Bronchial epithelial cell (primary cell): ENCODE data around the gene EFNA4. TPM values are rescaled to one million over a fixed set of nuclear protein-coding genes. Genes with fewer than 3 reads are reported as not detected.

Source experiments
- DNase-seq: peaks from one replicate; pipeline ENCODE4 v3.0.0-alpha.2; 2010; ENCODE audit warnings: low read depth
- FAIRE-seq: peaks from 2 replicates; lab custom pipeline; 2011; peaks lifted over from hg19 to GRCh38; lab: Jason Lieb, UNC
- H3K27me3 ChIP-seq: 2 replicates; pipeline ENCODE4 v1.5.1; 2011; ENCODE audit warnings: low read length; ENCODE audit not compliant: control insufficient read depth, insufficient read depth
- H3K36me3 ChIP-seq: 2 replicates; pipeline ENCODE4 v1.5.1; 2011; ENCODE audit warnings: low read length; ENCODE audit not compliant: control insufficient read depth, insufficient read depth
- H3K4me3 ChIP-seq: 2 replicates; pipeline ENCODE4 v1.5.1; 2011; ENCODE audit warnings: mild to moderate bottlenecking, low read depth, low read length, control low read depth
- total RNA-seq: library from RNA; depleted of rRNA; stranded (reverse); fragments of >200 nt; gene quantifications from 2 replicates; pipeline ENCODE4 v1.2.1, GENCODE V29; 2014
- TF ChIP-seq, protein P1 (sequence below): IDR thresholded peaks from 2 replicates; pipeline ENCODE4 v1.5.1; 2011; ENCODE audit warnings: mild to moderate bottlenecking, moderate library complexity, low read length, control low read depth, inconsistent platforms; ENCODE audit not compliant: insufficient read depth, severe bottlenecking

The EFNA4 gene
- total RNA-seq, 1 donor from 2014 or later: 8.7 TPM

DNA sequence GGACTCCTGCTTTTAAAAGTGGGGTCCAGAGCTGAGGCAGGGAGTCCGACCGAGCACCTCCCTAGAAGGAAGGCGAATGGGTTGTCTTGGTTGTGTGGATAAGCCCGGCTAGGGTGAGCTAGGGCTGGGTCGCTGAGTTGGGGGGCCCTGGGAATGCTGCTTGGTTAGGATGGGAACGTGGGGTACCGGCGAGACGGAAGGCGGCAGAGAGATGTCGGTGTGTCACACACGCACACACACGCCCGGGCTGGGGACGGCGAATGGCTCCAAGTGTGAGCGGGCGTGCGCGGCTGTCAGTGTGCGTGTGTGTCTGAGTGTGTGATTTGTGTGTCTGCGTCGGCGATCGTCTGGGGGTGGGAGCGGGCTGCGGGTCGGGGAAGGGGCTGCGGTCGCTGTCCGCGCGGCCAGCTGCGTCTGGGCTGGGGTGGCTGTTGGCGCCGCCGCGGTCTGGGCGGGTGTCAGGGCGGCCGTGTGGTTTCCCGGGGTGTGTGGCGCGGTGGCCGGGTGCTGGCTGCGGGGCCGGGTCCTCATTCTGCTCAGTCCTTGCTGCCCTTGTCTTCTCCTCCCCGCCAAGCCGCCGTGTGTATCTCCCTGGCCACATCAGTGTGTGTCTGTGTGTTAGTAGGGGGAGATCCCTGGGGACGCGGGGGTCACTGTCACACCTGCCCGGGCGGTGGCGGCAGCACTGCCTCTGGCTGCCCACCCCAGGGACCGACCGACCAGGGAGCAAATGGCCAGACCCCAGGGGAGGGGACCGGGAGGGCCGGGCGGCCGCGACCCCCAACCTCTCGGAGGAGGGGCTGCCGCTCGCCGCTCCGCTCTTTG is 16.2 kb downstream of the EFNA4 start:
- Histone ChIP-seq H3K27me3 (peaks cover 9% of the 10 kb centered on the region), H3K4me3 (peak overlapping the region; percentile 54), H3K36me3 (no peaks in the 10 kb centered on the region)
- no peak for DNase-seq
- TF ChIP-seq, protein P1, sequence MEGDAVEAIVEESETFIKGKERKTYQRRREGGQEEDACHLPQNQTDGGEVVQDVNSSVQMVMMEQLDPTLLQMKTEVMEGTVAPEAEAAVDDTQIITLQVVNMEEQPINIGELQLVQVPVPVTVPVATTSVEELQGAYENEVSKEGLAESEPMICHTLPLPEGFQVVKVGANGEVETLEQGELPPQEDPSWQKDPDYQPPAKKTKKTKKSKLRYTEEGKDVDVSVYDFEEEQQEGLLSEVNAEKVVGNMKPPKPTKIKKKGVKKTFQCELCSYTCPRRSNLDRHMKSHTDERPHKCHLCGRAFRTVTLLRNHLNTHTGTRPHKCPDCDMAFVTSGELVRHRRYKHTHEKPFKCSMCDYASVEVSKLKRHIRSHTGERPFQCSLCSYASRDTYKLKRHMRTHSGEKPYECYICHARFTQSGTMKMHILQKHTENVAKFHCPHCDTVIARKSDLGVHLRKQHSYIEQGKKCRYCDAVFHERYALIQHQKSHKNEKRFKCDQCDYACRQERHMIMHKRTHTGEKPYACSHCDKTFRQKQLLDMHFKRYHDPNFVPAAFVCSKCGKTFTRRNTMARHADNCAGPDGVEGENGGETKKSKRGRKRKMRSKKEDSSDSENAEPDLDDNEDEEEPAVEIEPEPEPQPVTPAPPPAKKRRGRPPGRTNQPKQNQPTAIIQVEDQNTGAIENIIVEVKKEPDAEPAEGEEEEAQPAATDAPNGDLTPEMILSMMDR: no peak
- FAIRE-seq: no peak

DNA sequence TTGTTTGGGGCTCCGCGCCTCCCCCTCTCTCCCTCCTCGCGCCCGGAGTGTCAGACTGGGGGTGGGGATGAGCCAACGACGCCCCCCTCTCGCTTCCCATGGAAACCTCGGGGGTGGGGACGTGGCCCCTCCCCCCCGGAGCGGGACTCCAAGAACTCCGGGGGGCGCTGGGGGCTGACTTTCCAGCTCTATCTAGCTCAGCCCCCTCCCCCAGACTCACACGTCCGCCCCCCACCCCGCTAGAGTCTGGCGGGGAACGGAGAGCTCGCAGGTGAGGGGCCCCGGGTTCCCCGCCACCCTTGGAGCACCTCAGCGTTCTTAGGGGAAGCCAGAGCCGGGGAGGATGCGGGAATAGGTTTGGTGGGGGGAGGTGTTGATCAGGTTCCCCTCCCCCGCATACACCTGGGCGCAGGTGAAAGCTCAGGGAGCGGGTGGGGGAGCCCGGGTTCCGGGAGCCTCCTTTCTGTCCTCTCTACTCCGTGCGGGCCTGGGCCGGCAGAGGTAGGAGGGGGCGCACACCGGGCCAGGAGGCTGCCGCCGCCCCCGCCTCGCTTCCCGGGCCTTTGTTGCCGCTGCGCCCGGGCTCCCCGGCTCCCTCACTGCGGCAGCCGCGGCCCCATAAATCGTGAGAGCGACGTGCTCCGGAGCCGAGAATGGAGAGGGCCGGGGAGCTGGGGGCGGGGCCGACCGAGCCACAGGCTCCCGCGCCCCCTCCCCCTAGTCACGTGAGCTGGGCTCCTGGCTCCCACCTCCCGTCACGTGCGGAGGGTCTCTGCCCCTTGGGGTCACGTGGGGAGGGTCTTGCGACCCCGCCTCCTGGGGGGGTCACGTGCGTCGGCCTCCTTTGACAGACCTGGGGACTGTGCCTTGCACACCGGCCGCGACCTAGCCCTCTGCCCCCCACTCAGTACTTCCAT is 17.0 kb downstream of the EFNA4 start:
- FAIRE-seq: no peak

DNA sequence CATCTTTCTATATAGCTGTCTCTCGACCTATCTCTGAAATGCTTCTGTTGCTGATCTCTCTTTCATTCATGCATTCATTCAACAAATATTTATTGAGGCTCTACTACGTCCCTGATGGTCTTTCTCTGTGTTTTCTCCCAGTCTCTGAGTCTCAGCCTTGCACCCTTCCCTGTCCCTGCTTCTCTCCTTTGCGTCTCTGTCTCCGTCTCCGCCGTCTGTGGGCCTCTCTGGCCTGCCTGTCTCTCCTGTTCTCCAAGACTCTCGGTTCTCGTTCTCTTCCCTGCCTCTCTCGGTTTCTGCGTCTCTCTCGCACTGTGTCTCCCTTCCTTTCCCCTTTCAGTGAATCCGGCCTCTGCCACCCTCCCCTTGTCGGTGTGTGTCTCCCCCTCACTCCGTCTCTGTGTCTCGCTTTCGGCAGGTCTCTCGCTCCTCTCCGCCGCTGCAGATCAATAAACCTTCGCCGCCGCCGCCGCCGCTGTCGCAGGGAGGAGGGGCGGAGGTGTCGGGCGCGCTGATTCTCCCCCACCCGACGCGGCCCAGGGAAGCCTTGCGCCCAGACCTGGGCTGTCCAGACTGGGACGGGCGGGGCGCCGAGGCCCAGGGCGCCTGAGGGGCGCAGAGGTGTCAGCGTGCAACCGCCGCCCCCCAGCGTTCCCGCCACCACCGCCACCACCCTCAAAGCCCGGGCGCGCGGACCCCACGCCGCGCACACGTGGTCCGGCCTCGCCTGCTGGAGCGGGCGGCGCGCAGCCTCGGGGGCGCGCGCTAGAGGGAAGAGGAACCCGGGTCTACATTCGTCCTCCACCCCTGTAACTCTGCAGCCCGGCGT is 18.1 kb downstream of the EFNA4 start:
- no peak for DNase-seq
- Histone ChIP-seq H3K4me3 (peak overlapping the region; percentile 12), H3K27me3 (peaks cover 9% of the 10 kb centered on the region)

More for the DNA sequence above, 17.0 kb downstream of the EFNA4 start:
- no peaks in the 10 kb centered on the region for H3K36me3 ChIP-seq
- no peak for DNase-seq
- TF ChIP-seq, protein P1: no peak
- H3K27me3 ChIP-seq: peaks cover 9% of the 10 kb centered on the region
- H3K4me3 ChIP-seq: peak overlapping the region; percentile 54

DNA sequence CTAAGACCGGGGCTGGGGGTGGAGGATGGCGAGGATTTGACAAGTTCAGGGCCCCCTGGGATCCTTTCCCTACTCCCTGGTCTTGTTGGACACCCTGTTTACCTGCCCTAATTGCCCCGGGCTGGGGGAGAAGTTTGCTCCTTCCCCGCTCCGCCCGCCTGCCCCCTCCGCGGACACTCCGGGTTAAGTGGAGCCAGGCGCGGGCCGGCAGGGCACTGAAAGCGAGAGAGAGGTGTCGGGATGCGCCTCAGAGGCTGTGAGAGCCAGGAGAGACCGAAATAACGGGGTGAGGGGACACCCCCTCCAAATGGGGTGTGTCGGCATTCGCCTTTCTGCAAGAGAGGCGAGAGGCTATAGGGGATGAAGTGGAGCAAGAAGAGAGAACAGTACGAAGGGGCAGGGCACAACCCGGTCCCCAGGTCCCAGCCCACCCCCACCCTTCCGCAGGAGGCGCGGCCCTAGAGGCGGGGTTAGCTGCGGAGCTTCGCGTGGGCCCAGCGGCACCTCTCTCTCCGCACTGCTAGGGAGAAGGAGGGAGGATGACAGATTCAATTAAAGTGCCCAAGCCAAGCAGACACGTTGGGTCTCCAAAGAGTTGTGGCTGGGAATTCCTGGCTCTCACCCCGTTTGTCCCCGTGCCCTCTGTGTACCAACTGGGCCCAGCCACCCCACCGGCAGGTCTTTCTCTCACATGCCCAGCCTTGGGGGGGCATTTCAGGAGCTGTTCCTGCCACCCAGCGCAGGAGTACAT is 18.9 kb downstream of the EFNA4 start:
- Histone ChIP-seq H3K36me3 (peaks cover 3% of the 10 kb centered on the region), H3K4me3 (no peak overlapping the region), H3K27me3 (peaks cover 9% of the 10 kb centered on the region)
- FAIRE-seq (no peak), DNase-seq (no peak)
- TF ChIP-seq, protein P1: no peak

More for the DNA sequence above, 18.1 kb downstream of the EFNA4 start:
- TF ChIP-seq, protein P1: no peak
- H3K36me3 ChIP-seq: no peaks in the 10 kb centered on the region
- no peak for FAIRE-seq
